WTC11 (cell line): ENCODE results near the gene PPARA. TPM values are rescaled to one million over a fixed set of nuclear protein-coding genes. Genes with fewer than 3 reads are reported as not detected.

Experiments
- ATAC-seq: fragments of 200-7000 bp; cut with Tn5 transposase; 2 replicates; pipeline ENCODE4 v1.10.0; 2021; ENCODE audit warnings: mild to moderate bottlenecking, moderate library complexity
- CTCF ChIA-PET: fragments of 300-600 bp; sonication (Branson Sonifier 250); formaldehyde crosslinking; loops from one replicate; lab custom pipeline; 2021; ENCODE audit warnings: antibody characterized with exemption; lab: Charles Lee
- POLR2A ChIA-PET: fragments of 350-600 bp; sonication (Branson Sonifier 250); formaldehyde crosslinking; loops from one replicate; lab custom pipeline; 2021; ENCODE audit warnings: antibody characterized with exemption; lab: Charles Lee
- DNase-seq: peaks from one replicate; pipeline ENCODE4 v3.0.0; 2021; ENCODE audit warnings: low spot score
- H3K27ac Mint-ChIP-seq: 2 replicates; pipeline ENCODE4 v1.8.0; 2021; ENCODE audit warnings: mixed read lengths
- H3K27me3 Mint-ChIP-seq: 2 replicates; pipeline ENCODE4 v1.8.0; 2021; ENCODE audit warnings: low read depth, mild to moderate bottlenecking, moderate library complexity, mixed read lengths
- H3K36me3 Mint-ChIP-seq: 2 replicates; pipeline ENCODE4 v1.8.0; 2021; ENCODE audit warnings: mixed read lengths
- H3K4me1 Mint-ChIP-seq: 2 replicates; pipeline ENCODE4 v1.8.0; 2022; ENCODE audit warnings: mixed read lengths
- H3K4me3 Mint-ChIP-seq: 2 replicates; pipeline ENCODE4 v1.8.0; 2021; ENCODE audit warnings: mild to moderate bottlenecking, moderate library complexity, mixed read lengths
- H3K9me3 Mint-ChIP-seq: 2 replicates; pipeline ENCODE4 v1.8.0; 2021; ENCODE audit warnings: mixed read lengths
- CBFB ChIP-seq: sonication (generic); formaldehyde crosslinking; IDR thresholded peaks from 2 replicates; pipeline ENCODE4 v1.8.1; 2022; ENCODE audit warnings: mild to moderate bottlenecking, low read depth, missing genetic modification reagents
- ETV6 ChIP-seq: sonication (generic); formaldehyde crosslinking; IDR thresholded peaks from 2 replicates; pipeline ENCODE4 v1.8.1; 2022; ENCODE audit warnings: mild to moderate bottlenecking, missing genetic modification reagents
- KAT7 ChIP-seq: sonication (generic); formaldehyde crosslinking; IDR thresholded peaks from 2 replicates; pipeline ENCODE4 v1.8.1; 2023; ENCODE audit warnings: missing genetic modification reagents, mild to moderate bottlenecking, borderline replicate concordance
- MAX ChIP-seq: sonication (generic); formaldehyde crosslinking; IDR thresholded peaks from 2 replicates; pipeline ENCODE4 v1.8.0; 2022; ENCODE audit warnings: mild to moderate bottlenecking, missing genetic modification reagents
- RELA ChIP-seq: sonication (generic); formaldehyde crosslinking; IDR thresholded peaks from 2 replicates; pipeline ENCODE4 v1.8.1; 2022; ENCODE audit warnings: missing genetic modification reagents, mild to moderate bottlenecking, borderline replicate concordance
- SMAD4 ChIP-seq: sonication (generic); formaldehyde crosslinking; IDR thresholded peaks from 2 replicates; pipeline ENCODE4 v1.8.0; 2022; ENCODE audit warnings: mild to moderate bottlenecking, missing genetic modification reagents
- TEAD1 ChIP-seq: sonication (generic); formaldehyde crosslinking; IDR thresholded peaks from 2 replicates; pipeline ENCODE4 v1.8.0; 2022; ENCODE audit warnings: mild to moderate bottlenecking, missing genetic modification reagents
- TP53 ChIP-seq: sonication (generic); formaldehyde crosslinking; IDR thresholded peaks from 2 replicates; pipeline ENCODE4 v1.8.1; 2023; ENCODE audit warnings: mild to moderate bottlenecking, missing genetic modification reagents
- ZNF219 ChIP-seq: sonication (generic); formaldehyde crosslinking; IDR thresholded peaks from 2 replicates; pipeline ENCODE4 v1.8.0; 2023; ENCODE audit warnings: missing genetic modification reagents, mild to moderate bottlenecking, borderline replicate concordance
- ZNF232 ChIP-seq: sonication (generic); formaldehyde crosslinking; IDR thresholded peaks from 2 replicates; pipeline ENCODE4 v1.8.0; 2022; ENCODE audit warnings: mild to moderate bottlenecking, missing genetic modification reagents
- ZNF396 ChIP-seq: fragments of 250-450 bp; sonication (Bioruptor Pico); IDR thresholded peaks from 2 replicates; pipeline ENCODE4 v1.8.0; 2021; ENCODE audit warnings: mild to moderate bottlenecking, moderate library complexity, borderline replicate concordance
- ZNF416 ChIP-seq: fragments of 250-450 bp; sonication (Bioruptor Pico); IDR thresholded peaks from 2 replicates; pipeline ENCODE4 v1.9.0; 2021; ENCODE audit warnings: mild to moderate bottlenecking, inconsistent platforms
- ZNF423 ChIP-seq: fragments of 250-450 bp; sonication (Bioruptor Pico); IDR thresholded peaks from 2 replicates; pipeline ENCODE4 v2.1.2; 2022; ENCODE audit warnings: mild to moderate bottlenecking, moderate library complexity
- ZNF512 ChIP-seq: sonication (generic); formaldehyde crosslinking; IDR thresholded peaks from 2 replicates; pipeline ENCODE4 v1.8.1; 2022; ENCODE audit warnings: missing genetic modification reagents, borderline replicate concordance
- total RNA-seq: library from RNA; stranded (reverse); gene quantifications from 3 replicates; pipeline ENCODE4 v1.2.3, GENCODE V29; 2021
- TF ChIP-seq, protein P1 (sequence below): fragments of 250-450 bp; sonication (Bioruptor Pico); IDR thresholded peaks from 2 replicates; pipeline ENCODE4 v1.8.0; 2021; ENCODE audit warnings: mild to moderate bottlenecking
- TF ChIP-seq, protein P2 (sequence below): sonication (generic); formaldehyde crosslinking; IDR thresholded peaks from 2 replicates; pipeline ENCODE4 v1.8.1; 2023; ENCODE audit warnings: mild to moderate bottlenecking, missing genetic modification reagents
- TF ChIP-seq, protein P3 (sequence below): sonication (generic); formaldehyde crosslinking; IDR thresholded peaks from 2 replicates; pipeline ENCODE4 v1.8.1; 2022; ENCODE audit warnings: low read depth, missing genetic modification reagents, borderline replicate concordance

The PPARA gene
- total RNA-seq, 1 experiment from 2014 or later = 9.3 TPM

GRCh38 chr22:46159212-46159611 is 8.9 kb downstream of the PPARA start (continued):
- no peak for TF ChIP-seq TEAD1 (CRISPR knock-in tag)

- H3K4me1 Mint-ChIP-seq = no peaks in the 10 kb centered on the region
- no peak for DNase-seq
- H3K27ac Mint-ChIP-seq = no peak overlapping the region
Observed at GRCh38 chr22:46159777-46160176, 9.5 kb downstream of the PPARA start.

DNA sequence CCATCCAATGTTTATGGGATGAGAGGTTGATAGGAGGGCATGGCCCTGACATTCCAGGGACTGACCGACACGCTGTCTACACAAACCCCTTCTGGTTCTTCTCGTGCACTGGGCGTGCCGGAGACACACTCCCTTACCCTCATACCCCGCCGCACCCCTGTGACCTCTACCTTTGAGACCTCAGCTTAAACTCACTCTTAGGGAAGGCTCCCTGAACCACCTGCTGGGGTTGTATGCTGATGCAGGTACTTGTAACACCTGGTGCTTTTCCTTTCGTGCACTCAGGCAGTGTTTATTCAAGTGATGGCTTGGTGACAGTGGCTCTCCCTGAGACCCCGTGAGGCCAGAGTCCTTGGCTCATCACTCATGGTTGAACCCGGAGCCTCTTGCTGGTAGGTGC is 12.0 kb downstream of the PPARA start:
- ATAC-seq (no peak), DNase-seq (no peak)
- TF ChIP-seq ZNF512 (no peak), RELA (CRISPR knock-in tag) (no peak), ZNF232 (CRISPR knock-in tag) (no peak), ZNF219 (no peak)
- TF ChIP-seq, protein P1, sequence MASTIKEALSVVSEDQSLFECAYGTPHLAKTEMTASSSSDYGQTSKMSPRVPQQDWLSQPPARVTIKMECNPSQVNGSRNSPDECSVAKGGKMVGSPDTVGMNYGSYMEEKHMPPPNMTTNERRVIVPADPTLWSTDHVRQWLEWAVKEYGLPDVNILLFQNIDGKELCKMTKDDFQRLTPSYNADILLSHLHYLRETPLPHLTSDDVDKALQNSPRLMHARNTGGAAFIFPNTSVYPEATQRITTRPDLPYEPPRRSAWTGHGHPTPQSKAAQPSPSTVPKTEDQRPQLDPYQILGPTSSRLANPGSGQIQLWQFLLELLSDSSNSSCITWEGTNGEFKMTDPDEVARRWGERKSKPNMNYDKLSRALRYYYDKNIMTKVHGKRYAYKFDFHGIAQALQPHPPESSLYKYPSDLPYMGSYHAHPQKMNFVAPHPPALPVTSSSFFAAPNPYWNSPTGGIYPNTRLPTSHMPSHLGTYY = no peak
- TF ChIP-seq, protein P2, sequence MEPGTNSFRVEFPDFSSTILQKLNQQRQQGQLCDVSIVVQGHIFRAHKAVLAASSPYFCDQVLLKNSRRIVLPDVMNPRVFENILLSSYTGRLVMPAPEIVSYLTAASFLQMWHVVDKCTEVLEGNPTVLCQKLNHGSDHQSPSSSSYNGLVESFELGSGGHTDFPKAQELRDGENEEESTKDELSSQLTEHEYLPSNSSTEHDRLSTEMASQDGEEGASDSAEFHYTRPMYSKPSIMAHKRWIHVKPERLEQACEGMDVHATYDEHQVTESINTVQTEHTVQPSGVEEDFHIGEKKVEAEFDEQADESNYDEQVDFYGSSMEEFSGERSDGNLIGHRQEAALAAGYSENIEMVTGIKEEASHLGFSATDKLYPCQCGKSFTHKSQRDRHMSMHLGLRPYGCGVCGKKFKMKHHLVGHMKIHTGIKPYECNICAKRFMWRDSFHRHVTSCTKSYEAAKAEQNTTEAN = no peak
- POLR2A ChIA-PET = no interaction called here
- CTCF ChIA-PET = interaction anchor here (0.8 kb wide), 1 partner anchor 156 kb away, joined by 3 read pairs; no protein-coding TSS in a partner anchor
- Mint-ChIP-seq H3K36me3 (no peaks in the 10 kb centered on the region), H3K27me3 (no peaks in the 10 kb centered on the region), H3K9me3 (no peaks in the 10 kb centered on the region), H3K4me1 (no peaks in the 10 kb centered on the region), H3K4me3 (no peak overlapping the region), H3K27ac (no peak overlapping the region)

More at GRCh38 chr22:46159777-46160176, 9.5 kb downstream of the PPARA start:
- no peak for TF ChIP-seq SMAD4
- no peak for TF ChIP-seq TP53
- no peak for TF ChIP-seq MAX (CRISPR knock-in tag)
- TF ChIP-seq, protein P3, sequence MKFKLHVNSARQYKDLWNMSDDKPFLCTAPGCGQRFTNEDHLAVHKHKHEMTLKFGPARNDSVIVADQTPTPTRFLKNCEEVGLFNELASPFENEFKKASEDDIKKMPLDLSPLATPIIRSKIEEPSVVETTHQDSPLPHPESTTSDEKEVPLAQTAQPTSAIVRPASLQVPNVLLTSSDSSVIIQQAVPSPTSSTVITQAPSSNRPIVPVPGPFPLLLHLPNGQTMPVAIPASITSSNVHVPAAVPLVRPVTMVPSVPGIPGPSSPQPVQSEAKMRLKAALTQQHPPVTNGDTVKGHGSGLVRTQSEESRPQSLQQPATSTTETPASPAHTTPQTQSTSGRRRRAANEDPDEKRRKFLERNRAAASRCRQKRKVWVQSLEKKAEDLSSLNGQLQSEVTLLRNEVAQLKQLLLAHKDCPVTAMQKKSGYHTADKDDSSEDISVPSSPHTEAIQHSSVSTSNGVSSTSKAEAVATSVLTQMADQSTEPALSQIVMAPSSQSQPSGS (CRISPR knock-in tag) = no peak
- TF ChIP-seq ZNF396 (CRISPR knock-in tag) = no peak
- no peak for TF ChIP-seq ZNF423 (CRISPR knock-in tag)
- no peak for TF ChIP-seq KAT7 (CRISPR knock-in tag)
- TF ChIP-seq CBFB (CRISPR knock-in tag) = no peak
- no peak for TF ChIP-seq ETV6 (CRISPR knock-in tag)
- no peak for TF ChIP-seq ZNF416 (CRISPR knock-in tag)
- no peaks in the 10 kb centered on the region for H3K36me3 Mint-ChIP-seq
- H3K27me3 Mint-ChIP-seq = no peaks in the 10 kb centered on the region
- H3K9me3 Mint-ChIP-seq = no peaks in the 10 kb centered on the region
- no peak overlapping the region for H3K4me3 Mint-ChIP-seq
- POLR2A ChIA-PET = no interaction called here
- no peak for ATAC-seq
- CTCF ChIA-PET = interaction anchor here (0.6 kb wide), 1 partner anchor 43 kb away, joined by 3 read pairs; no protein-coding TSS in a partner anchor
